GM21717 (cell line): Measurements from ENCODE around the gene TFAM.
"Not testable (repeated sequence)": the region's sequence is repeated elsewhere in the genome, so short reads cannot be mapped to it uniquely, and the experiment has no call there.

Experiments used
- ATAC-seq: cut with Tn5 transposase; IDR thresholded peaks from one replicate; pipeline ENCODE4 v1.9.1; 2021; ENCODE audit warnings: mild to moderate bottlenecking, moderate library complexity; ENCODE audit not compliant: unreplicated experiment

The TFAM gene

DNA sequence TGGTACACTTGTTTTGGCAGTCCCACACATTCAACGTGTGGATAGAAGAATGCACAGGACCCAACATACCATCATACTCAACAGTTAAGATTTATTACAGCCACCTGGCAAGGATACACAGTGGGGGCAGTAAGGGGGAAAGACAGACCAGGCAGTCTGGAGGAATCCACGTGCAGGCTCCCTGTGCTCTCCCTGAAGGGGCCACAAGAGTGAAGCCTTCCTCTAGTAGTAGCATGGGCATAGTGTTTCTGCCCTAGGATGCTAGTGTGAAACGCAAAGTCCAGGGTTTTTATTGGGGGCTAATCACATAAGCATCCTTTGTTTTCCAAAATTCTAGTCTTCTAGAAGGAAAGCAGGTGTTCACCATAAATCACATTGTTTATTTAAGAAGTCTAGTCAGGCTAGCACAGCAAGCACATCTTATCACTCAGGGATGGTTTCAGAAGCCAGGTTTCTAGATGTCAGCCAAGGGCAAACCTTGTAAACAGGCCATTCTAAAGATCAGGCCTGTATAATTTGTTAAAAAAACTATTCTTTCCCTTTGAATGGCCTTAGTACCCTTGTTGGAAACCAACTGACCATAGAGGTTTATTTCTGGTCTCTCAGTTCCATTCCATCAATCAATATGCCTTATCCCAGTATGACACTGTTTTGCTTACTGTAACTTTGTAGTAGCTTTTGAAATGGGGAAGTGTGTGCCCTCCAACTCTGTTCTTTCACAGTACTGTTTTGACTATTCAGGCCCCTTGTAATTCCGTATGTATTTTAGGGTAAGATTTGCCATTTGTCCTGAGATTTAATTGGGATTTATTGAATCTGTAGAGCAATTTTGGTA is 12.4 kb upstream of the TFAM start:
- ATAC-seq: peak; percentile 74

GRCh38 chr10:58373442-58373827 is 11.8 kb upstream of the TFAM start:
- ATAC-seq: no peak

- no peak for ATAC-seq
Measured at GRCh38 chr10:58382489-58382995, 2.7 kb upstream of the TFAM start.

GRCh38 chr10:58384095-58384494 is 1.1 kb upstream of the TFAM start:
- ATAC-seq: peak; percentile 64

GRCh38 chr10:58384544-58384998 is 639 bp upstream of the TFAM start:
- peak; percentile 4 for ATAC-seq

GRCh38 chr10:58385784-58386112 is 538 bp downstream of the TFAM start:
- ATAC-seq: peak; percentile 16

DNA sequence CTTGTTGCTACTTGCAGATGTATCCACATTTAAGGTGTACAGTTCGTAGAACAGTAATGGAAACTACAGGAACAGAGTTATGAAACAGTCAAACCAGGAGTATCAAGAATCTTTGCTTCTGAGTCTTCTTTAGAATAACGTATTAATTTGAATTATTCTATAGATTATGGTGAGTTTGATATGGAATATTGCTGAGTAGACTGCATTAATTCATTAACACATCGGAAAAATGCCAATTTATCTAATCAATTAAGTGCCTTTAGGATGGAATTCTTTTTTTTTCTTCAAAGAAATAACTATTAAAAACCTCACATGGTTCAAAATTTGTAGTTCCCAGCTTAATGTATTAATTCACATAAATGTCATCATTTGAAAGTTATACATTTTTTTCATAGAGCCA is 3.8 kb downstream of the TFAM start:
- no peak for ATAC-seq

DNA sequence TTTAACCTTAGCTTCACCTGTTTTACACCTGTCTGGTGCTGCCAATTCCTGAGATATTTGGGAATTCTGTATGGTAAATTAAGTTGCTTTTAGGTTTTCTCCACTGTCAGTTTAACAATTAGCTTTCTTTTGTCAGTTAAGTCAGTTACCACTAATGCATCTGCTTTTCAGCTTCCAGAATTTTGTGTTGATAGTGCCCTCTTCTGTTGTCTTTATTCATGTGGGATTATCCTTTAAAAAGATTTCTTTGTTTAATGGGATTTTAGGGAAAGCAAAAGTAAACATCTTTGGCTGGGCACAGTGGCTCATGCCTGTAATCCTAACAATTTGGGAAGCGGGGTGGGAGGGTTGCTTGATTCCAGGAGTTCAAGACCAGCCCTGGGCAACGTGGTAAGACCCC is 8.1 kb downstream of the TFAM start:
- no peak for ATAC-seq

DNA sequence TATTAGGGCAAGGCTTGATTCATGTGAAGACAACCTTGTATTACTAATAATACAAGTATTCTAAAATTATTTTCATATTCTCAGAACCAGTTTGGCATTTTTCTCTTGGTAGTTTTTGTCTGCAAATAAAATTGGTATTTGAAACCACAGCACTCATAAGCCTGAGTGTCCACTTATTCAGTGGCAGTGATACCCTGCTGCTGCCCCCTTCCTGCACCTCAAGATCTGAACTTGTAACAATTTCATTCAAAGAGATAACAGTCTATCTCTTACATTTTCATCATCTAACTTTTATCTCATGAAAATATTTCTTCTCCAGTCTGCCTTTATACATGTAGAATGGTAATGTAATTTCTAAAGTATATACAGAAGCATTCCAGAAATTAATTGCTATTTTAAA is 9.3 kb downstream of the TFAM start:
- ATAC-seq: no peak

DNA sequence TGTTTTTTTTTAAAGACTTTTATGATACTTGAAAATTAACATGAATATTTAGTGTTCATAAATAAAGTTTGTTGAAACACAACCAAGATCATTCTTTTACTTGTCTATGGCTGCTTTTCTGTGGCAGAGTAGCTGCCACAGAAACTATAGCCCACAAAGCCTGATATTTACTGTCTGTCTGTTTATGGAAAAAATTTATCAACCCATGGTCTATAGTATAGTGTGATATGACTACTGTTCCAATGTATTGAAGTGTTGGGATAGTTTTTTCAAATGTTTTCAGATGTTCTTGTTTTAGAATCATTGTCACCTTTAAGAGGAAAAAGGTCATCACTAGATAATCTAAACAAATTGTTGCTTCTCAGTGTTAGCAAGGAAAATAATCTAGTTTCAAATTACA is 10.8 kb downstream of the TFAM start:
- ATAC-seq: no peak

DNA sequence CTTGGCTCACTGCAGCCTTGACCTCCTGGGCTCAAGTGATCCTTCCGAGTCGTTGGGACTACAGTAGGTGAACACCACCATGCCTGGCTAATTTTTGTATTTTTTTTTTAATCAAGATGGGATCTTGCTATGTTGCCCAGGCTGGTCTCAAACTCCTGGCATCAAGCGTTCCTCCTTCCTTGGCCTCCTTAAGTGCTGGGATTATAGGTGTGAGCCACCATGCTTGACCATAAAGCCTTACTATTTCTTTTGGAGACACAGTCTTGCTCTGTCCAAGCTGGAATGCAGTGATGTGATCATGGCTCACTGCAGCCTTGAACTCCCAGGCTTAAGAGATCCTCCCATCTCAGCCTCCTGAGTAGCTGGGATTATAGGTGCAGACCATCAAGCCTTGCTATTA is 12.6 kb downstream of the TFAM start:
- no peak for ATAC-seq

DNA sequence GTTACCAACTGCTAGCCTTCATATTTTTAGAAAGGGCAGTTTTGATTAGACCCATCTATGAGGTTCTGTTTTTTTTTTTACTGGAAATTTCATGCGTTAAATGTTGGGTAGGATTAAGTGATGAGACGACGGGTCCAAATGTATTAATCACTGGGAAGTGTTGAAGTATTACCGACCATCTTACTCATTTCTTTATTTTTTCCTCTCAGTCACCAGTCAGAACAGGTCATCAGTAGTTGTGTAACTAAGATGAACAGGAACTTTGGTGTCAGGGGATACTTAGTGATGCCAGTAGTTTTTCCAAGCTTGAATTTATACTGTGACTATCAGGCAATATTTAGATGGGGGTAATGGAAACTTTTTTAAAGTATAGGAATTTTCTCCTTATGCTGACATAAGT is 14.2 kb downstream of the TFAM start:
- ATAC-seq: no peak

DNA sequence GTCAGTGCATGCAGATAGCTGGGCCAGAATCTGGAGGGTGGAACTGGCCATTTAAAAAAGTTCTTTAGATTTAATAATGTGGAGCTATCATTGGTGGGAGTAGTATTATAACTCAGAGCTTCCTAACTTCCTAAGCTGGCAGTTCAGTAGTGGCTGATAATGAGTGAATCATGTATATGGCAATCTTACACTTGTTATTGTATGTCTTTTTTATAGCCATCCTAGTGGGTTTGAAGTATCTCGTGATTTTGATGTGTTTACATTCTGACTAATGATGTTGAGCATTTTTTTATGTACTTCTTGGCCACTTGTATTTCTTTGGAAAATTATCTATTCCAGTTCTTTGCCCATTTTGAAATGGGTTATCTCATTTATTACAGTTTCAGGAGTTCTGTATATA is 15.4 kb downstream of the TFAM start:
- no peak for ATAC-seq

- ATAC-seq: no peak
Measured at GRCh38 chr10:58404001-58404400, 18.8 kb downstream of the TFAM start.

DNA sequence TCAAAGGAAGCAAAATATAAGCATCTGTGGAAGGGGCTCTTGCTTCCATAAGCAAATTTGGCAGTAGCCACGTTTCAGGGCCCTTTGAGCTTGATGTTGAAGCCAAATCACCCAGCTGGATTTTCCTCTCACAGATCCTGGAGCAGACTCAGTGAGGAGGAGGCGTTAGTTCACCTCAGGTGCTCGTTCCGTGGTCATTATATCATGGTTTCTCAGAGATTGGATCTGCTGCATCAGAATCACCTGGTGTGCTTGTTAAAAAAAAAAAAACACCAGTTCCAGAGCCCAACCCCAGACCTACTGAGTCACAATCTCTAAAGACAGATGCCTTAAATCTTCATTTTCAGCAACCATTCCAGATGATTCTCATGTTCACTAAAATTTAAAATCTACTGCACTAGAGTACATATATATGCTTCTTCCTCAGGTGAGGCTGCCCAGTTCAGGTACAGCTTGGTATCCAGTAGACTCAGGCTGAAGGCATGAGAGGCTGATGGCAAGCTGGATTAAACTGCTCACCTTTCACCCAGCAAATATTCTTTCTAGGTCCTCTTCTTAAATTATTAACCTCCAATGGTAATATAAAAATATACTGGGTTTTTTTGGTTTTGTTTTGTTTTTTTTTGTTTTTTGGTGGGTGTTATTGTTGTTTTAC is 24.9 kb downstream of the TFAM start:
- ATAC-seq: no peak

GRCh38 chr10:58412502-58412961 is 27.3 kb downstream of the TFAM start:
- no peak for ATAC-seq

DNA sequence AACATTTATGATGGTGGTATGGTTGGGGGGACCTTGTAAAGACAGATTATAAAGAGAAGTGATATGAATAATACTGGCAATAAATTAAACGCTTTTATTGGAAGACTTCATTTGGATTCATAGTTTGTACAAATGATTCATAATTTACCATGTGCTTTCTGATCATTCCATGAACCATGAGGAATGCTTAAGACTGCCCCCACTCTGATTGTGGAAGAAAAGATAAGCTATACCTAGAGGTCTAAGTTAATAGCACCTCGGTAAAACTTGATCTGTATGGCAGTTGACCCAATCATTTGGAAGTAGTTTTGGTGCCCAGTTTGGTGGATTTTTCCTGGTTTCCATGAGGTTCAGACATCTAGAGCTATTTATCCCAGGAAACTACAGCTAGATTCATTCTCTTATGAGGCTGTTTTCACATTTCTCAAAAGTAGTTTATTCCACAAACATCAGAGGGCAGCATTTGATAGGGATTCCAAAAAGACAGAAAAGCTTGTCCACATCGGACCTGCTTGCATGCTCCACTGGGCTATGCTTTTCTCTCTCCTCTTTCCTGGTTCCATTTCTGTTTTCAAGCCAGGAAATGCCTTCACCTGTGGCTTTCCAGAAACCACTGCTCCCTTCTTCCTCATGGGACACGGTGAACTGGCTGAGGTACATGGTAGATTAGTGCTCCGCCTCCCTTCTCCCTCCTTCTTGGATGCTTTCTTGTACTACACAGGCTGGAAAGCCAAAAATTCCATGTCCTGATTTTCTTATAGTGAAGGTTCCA is 29.2 kb downstream of the TFAM start:
- ATAC-seq: no peak

DNA sequence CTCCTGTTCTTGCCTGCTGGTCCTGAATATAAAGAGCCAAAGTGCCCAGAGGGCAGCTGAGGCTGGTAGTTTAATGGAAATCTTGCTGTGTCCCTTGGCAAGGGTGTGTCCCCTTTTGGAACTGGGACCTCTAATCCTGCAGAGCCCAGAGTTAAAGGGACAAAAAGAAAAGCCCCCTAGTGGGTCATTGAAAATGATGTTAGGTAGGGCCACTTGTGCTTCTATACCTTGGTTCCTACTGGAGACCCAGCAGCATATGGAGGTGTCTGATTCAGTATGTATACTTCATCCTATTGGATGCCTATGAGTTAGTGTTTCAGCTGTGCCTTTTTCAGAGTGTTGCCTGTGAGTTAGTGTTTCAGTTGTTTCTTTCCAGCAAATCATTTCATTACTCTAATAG is 30.5 kb downstream of the TFAM start:
- ATAC-seq: no peak

- not testable (repeated sequence) for ATAC-seq
Measured at GRCh38 chr10:58417902-58418301, 32.7 kb downstream of the TFAM start.

DNA sequence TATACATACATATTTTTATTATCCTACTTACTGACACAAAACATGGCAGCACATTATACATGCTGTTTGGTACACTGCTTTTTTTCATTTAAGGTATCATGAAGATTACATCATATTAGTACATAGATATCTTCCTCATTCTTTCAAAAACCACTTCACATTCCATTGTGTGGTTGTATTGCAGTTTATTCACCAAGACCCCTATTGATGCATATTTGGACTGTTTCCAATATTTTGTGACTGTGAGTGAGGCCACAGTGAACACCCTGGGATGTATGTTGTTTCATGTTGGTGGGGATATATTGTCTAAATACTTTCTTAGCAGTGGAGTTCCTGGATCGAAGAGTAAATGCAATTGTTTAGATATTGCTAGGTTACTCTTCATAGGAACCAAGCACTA is 39.0 kb downstream of the TFAM start:
- ATAC-seq: no peak

DNA sequence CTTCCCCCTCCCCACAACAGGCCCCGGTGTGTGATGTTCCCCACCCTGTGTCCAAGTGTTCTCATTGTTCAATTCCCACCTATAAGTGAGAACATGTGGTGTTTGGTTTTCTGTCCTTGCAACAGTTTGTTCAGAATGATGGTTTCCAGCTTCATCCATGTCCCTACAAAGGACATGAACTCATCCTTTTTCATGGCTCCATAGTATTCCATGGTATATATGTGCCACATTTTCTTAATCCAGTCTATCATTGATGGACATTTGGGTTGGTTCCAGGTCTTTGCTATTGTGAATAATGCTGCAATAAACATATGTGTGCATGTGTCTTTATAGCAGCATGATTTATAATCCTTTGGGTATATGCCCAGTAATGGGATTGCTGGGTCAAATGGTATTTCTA is 43.2 kb downstream of the TFAM start:
- ATAC-seq: not testable (repeated sequence)

GRCh38 chr10:58431903-58432302 is 46.7 kb downstream of the TFAM start:
- no peak for ATAC-seq
